SK-N-SH (cell line): ENCODE data around the gene ADCY10.
"Not testable (repeated sequence)": the region's sequence is repeated elsewhere in the genome, so short reads cannot be mapped to it uniquely, and the experiment has no call there.

Experiments used
- CTCF ChIP-seq: fragments of 200-600 bp; sonication (generic); IDR thresholded peaks from 2 replicates; pipeline ENCODE4 v1.6.1; 2017; ENCODE audit warnings: antibody characterized with exemption, mild to moderate bottlenecking, moderate library complexity
- JUND ChIP-seq: IDR thresholded peaks from 2 replicates; pipeline ENCODE4 v1.4.0; 2012
- USF2 ChIP-seq: fragments of 150-350 bp; IDR thresholded peaks from 2 replicates; pipeline ENCODE4 v1.6.1; 2017; ENCODE audit warnings: antibody characterized with exemption, low read length, low read depth, borderline replicate concordance

- not testable (repeated sequence) for TF ChIP-seq JUND, CTCF, USF2
Measured at GRCh38 chr1:167866739-167867414, 47.1 kb downstream of the ADCY10 start.
